Measurements from ENCODE around the gene VPS13A.

DNA sequence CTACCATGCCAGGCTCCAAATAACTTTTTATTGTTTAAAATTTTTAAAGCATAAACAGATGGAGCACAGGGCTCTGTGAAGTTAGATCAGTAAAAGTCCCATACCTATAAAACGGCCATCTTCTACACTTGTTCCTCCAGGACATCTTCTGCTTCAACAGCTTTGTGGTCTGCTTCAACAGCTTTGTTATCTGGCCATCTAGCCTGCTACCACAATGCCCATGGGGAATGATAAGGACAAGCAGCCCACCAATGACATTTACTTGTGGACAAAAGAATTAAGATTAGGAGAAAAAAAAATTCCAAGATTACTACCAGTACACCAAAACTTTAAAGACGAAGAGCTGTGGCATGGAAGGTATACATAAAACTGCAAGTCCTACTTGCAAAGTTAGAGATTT, 2.2 kb upstream of the VPS13A start:
- TF ChIP-seq POLR2A (IDR thresholded peaks at IDR 0.05; ENCODE audit: low read length) = no peak
- TF ChIP-seq GATA1 (IDR thresholded peaks at IDR 0.05; ENCODE audit: low read depth, low read length) = no peak
